ENCODE results near the gene RPSA. TPM values are rescaled to one million over a fixed set of nuclear protein-coding genes. Genes with fewer than 3 reads are reported as not detected.

RPSA gene
- total and polyA plus RNA-seq, 9 of the 15 experiments (the other 6 are each of a cell fraction or from before 2014, with no cell fraction given): 2,290 to 4,272 (median 2,730) TPM

DNA sequence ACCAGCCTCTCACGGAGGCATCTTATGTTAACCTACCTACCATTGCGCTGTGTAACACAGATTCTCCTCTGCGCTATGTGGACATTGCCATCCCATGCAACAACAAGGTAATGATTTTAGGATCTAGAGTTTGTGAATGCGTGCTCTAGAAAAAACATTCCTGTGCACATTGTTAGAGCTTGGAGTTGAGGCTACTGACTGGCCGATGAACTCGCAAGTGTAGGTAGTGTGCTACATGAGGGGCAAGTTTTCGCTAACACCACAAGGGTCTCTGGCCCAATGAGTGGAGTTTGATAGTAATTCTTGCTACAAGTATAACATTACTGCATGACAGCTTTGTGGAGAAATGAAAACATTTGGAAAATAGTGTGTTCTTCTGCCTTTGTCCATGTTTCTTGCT, 4.4 kb downstream of the RPSA start:
- in situ Hi-C loops (cut with MboI) (loop anchor here (25.0 kb wide), 1 partner anchor 1051 kb away; the partner anchor contains the start of gene RPL14), intact Hi-C loops (cut with micrococcal nuclease) (no loop called here)
- Histone ChIP-seq H2AFZ (ENCODE audit: low read depth, low read length) (no peak overlapping the region), H3K79me2 (ENCODE audit: control insufficient read depth, insufficient read depth, low read length) (peaks cover 50% of the 10 kb centered on the region), H3K27me3 (ENCODE audit: control insufficient read depth in 2 of 2, insufficient read depth in 2 of 2, low read length in 2 of 2) (no peaks in the 10 kb centered on the region), H3K27ac (ENCODE audit: extremely low read depth, low read depth, low read length) (0 out of 3 replicates have a peak overlapping the region, but pooled peaks have one; percentile 12), H3K4me3 (no peak overlapping the region), H3K9me1 (ENCODE audit: control insufficient read depth, insufficient read depth, low read length) (no peaks in the 10 kb centered on the region), H4K20me1 (replicated peaks; ENCODE audit: control insufficient read depth, insufficient read depth, low read length) (peaks cover 50% of the 10 kb centered on the region), H3K9ac (ENCODE audit: insufficient read depth in 1 of 2, low read depth in 2 of 2, low read length in 2 of 2) (peak overlapping the region in 1 of 2 experiments; percentile 17; a peak in 1 of 4 replicates), H3K9me3 (replicated peaks; ENCODE audit: control insufficient read depth, insufficient read depth, low read depth, low read length) (no peaks in the 10 kb centered on the region), H3K4me2 (ENCODE audit: insufficient read depth, low read length) (no peak overlapping the region), H3K4me1 (replicated peaks in 1 of 2; ENCODE audit: control insufficient read depth in 2 of 2, insufficient read depth in 2 of 2, low read length in 2 of 2) (peaks cover 12 to 22% of the 10 kb centered on the region in 2 experiments; a peak in 3 of 5 replicates), H3K36me3 (ENCODE audit: control insufficient read depth, insufficient read depth, low read length) (peaks cover 74% of the 10 kb centered on the region)
- CTCF ChIA-PET (ENCODE audit: low intra/inter-chr PET ratio): no interaction called here
- ATAC-seq (no peak), DNase-seq (ENCODE audit: extremely low read depth in 1 of 4, low spot score in 3 of 4) (no peak), FAIRE-seq (no peak)
- TF ChIP-seq POLR2A (conservative IDR thresholded peaks at IDR 0.05) (peak; percentile 35; the same call in 1 of the 2 replicates), RBFOX2 (IDR thresholded peaks at IDR 0.05; ENCODE audit: low read depth, low read length) (peak; percentile 24; the same call in 1 of the 2 replicates), ETS1 (conservative IDR thresholded peaks at IDR 0.05; ENCODE audit: control insufficient read depth, low read depth, low read length) (no peak), SUPT5H (IDR thresholded peaks at IDR 0.05) (peak; percentile 18; the same call in 1 of the 2 replicates), PHF8 (IDR thresholded peaks at IDR 0.05; ENCODE audit: borderline replicate concordance, low read length) (no peak), LCOR (CRISPR knock-in tag; IDR thresholded peaks at IDR 0.05) (0 out of 2 replicates have a peak, but pooled peaks have one; percentile 38)
- 98% methylated on average over 6 of the region's 7 CpGs for WGBS (ENCODE audit: insufficient coverage, low coverage, missing lambda C conversion rate)
- BruUV-seq (replicated peaks): no TSS peak
- POLR2A ChIA-PET: interaction anchor here (0.6 to 0.7 kb wide), 2 partner anchors 424 to 990 kb away, joined by 3 read pairs; no protein-coding TSS in a partner anchor
